A549 (cell line): ENCODE results near the gene TMEM54. TPM values are rescaled to one million over a fixed set of nuclear protein-coding genes. Genes with fewer than 3 reads are reported as not detected.

Source experiments
- ATAC-seq, 2 experiments: fragments of 200-7000 bp in 1 of 2; fragments of >200 bp in 1 of 2; cut with Nextera tagmentation in 1 of 2; cut with Tn5 transposase in 1 of 2; 3 replicates each; pipeline versions ENCODE4 v1.8.0 to v1.9.1; 2018 to 2020; ENCODE audit warnings: mild to moderate bottlenecking in 1 of 2, moderate library complexity in 1 of 2
- CTCF ChIA-PET: fragments of 300-600 bp; sonication (Branson Sonifier 250); formaldehyde crosslinking; extraction: SDS; loops from one replicate; lab custom pipeline; 2021; ENCODE audit warnings: antibody characterized with exemption, inconsistent platforms; lab: Yijun Ruan, JAX
- POLR2A ChIA-PET: fragments of 350-600 bp; formaldehyde crosslinking; extraction: SDS; loops from one replicate; lab custom pipeline; 2021; ENCODE audit warnings: antibody characterized with exemption, inconsistent platforms; lab: Yijun Ruan, JAX
- DNase-seq, 2 experiments: peaks; one replicate each; pipeline versions ENCODE4 v3.0.0 to v3.0.0-alpha.2; 2011 to 2016; ENCODE audit warnings: low read depth in 1 of 2, low spot score in 1 of 2
- FAIRE-seq: peaks from 2 replicates; lab custom pipeline; 2011; peaks lifted over from hg19 to GRCh38; lab: Jason Lieb, UNC
- H3K27ac ChIP-seq, 2 experiments: fragments of >200 bp; sonication (Bioruptor Twin); formaldehyde crosslinking; 3 replicates each; pipeline ENCODE4 v1.5.1; 2016 to 2017
- H3K4me1 ChIP-seq: fragments of >200 bp; sonication (Bioruptor Twin); formaldehyde crosslinking; 3 replicates; pipeline ENCODE4 v1.6.1; 2016
- H3K4me2 ChIP-seq: fragments of >200 bp; sonication (Bioruptor Twin); formaldehyde crosslinking; 3 replicates; pipeline ENCODE4 v1.6.1; 2016
- H3K4me3 ChIP-seq: fragments of >200 bp; sonication (Bioruptor Twin); formaldehyde crosslinking; 3 replicates; pipeline ENCODE4 v1.5.1; 2016
- H3K9me3 ChIP-seq: fragments of >200 bp; sonication (Bioruptor Twin); formaldehyde crosslinking; 3 replicates; pipeline ENCODE4 v1.6.1; 2016
- BHLHE40 ChIP-seq: IDR thresholded peaks from 2 replicates; pipeline ENCODE4 v1.6.1; 2012; ENCODE audit warnings: low read depth, low read length, inconsistent platforms
- CEBPB ChIP-seq, 2 experiments: fragments of >200 bp in 1 of 2; sonication (Bioruptor Twin) in 1 of 2; formaldehyde crosslinking in 1 of 2; IDR thresholded peaks; 2 replicates each; pipeline ENCODE4 v1.6.1; 2012 to 2016
- CHD2 ChIP-seq: fragments of 150-350 bp; IDR thresholded peaks from 2 replicates; pipeline ENCODE4 v1.6.1; 2014; ENCODE audit warnings: low read length; ENCODE audit not compliant: partially characterized antibody
- CTCF ChIP-seq: fragments of >200 bp; sonication (Bioruptor Twin); formaldehyde crosslinking; IDR thresholded peaks from 3 replicates; pipeline ENCODE4 v1.5.1; 2016
- E2F6 ChIP-seq: IDR thresholded peaks from 2 replicates; pipeline ENCODE4 v1.6.1; 2012; ENCODE audit warnings: low read depth, borderline replicate concordance
- EHF ChIP-seq: fragments of 250-450 bp; sonication (Bioruptor Pico); IDR thresholded peaks from 2 replicates; pipeline ENCODE4 v1.5.0; 2020; ENCODE audit warnings: mild to moderate bottlenecking
- EHMT2 ChIP-seq: fragments of 200-600 bp; sonication (generic); IDR thresholded peaks from 2 replicates; pipeline ENCODE4 v1.6.1; 2016; ENCODE audit warnings: antibody characterized with exemption, low read depth, mild to moderate bottlenecking, moderate library complexity
- ELK1 ChIP-seq: fragments of 150-350 bp; IDR thresholded peaks from 2 replicates; pipeline ENCODE4 v1.6.1; 2014; ENCODE audit warnings: low read depth, mild to moderate bottlenecking, low read length
- EP300 ChIP-seq, 2 experiments: fragments of >200 bp; sonication (Bioruptor Twin); formaldehyde crosslinking; IDR thresholded peaks; 2 replicates in 1 of 2; 3 replicates in 1 of 2; pipeline ENCODE4 v1.6.1; 2016 to 2017
- FOSL2 ChIP-seq, 2 experiments: fragments of 450-650 bp in 1 of 2; fragments of >200 bp in 1 of 2; sonication (Bioruptor Twin) in 1 of 2; formaldehyde crosslinking; IDR thresholded peaks; 2 replicates each; pipeline versions ENCODE4 v1.5.0 to v1.6.1; 2016 to 2020; ENCODE audit warnings: mild to moderate bottlenecking in 1 of 2, moderate library complexity in 1 of 2
- FOXS1 ChIP-seq: fragments of 250-450 bp; sonication (Bioruptor Pico); IDR thresholded peaks from 2 replicates; pipeline ENCODE4 v1.5.0; 2020; ENCODE audit warnings: mild to moderate bottlenecking, moderate library complexity
- GATA3 ChIP-seq: IDR thresholded peaks from 2 replicates; pipeline ENCODE4 v1.6.1; 2012; ENCODE audit warnings: borderline replicate concordance
- HDAC2 ChIP-seq: fragments of 200-600 bp; sonication (generic); IDR thresholded peaks from 2 replicates; pipeline ENCODE4 v1.6.1; 2016
- HOXA7 ChIP-seq: fragments of 250-450 bp; sonication (Bioruptor Pico); IDR thresholded peaks from 2 replicates; pipeline ENCODE4 v1.5.0; 2020; ENCODE audit warnings: mild to moderate bottlenecking, moderate library complexity
- HOXB13 ChIP-seq: fragments of 250-450 bp; sonication (Bioruptor Pico); IDR thresholded peaks from 2 replicates; pipeline ENCODE4 v1.5.0; 2020; ENCODE audit warnings: low read depth, mild to moderate bottlenecking, moderate library complexity
- JUNB ChIP-seq: fragments of >200 bp; sonication (Bioruptor Twin); formaldehyde crosslinking; IDR thresholded peaks from 2 replicates; pipeline ENCODE4 v1.6.1; 2016
- KDM1A ChIP-seq: fragments of 200-600 bp; sonication (generic); IDR thresholded peaks from 2 replicates; pipeline ENCODE4 v1.6.1; 2016; ENCODE audit warnings: low read depth, mild to moderate bottlenecking
- MAX ChIP-seq: IDR thresholded peaks from 2 replicates; pipeline ENCODE4 v1.6.1; 2012
- NFE2L2 ChIP-seq: fragments of 150-350 bp; conservative IDR thresholded peaks from 2 replicates; pipeline ENCODE4 v1.6.1; 2014; ENCODE audit warnings: low read length
- PBX3 ChIP-seq: IDR thresholded peaks from 2 replicates; pipeline ENCODE4 v1.6.1; 2012
- PHF8 ChIP-seq: fragments of 200-600 bp; sonication (generic); IDR thresholded peaks from 2 replicates; pipeline ENCODE4 v1.6.1; 2016; ENCODE audit warnings: low read depth, mild to moderate bottlenecking, antibody characterized with exemption, moderate library complexity, borderline replicate concordance
- POLR2A ChIP-seq: IDR thresholded peaks from 2 replicates; pipeline ENCODE4 v1.6.1; 2012; ENCODE audit warnings: mild to moderate bottlenecking, low read length
- POLR2AphosphoS2 ChIP-seq: conservative IDR thresholded peaks from 2 replicates; pipeline ENCODE4 v1.6.1; 2012; ENCODE audit warnings: low read length, improper control_type of control experiment, inconsistent platforms
- RAD21 ChIP-seq, 2 experiments: fragments of >200 bp in 1 of 2; sonication (Bioruptor Twin) in 1 of 2; formaldehyde crosslinking in 1 of 2; IDR thresholded peaks in 1 of 2; conservative IDR thresholded peaks in 1 of 2; 2 replicates in 1 of 2; 3 replicates in 1 of 2; pipeline ENCODE4 v1.6.1; 2012 to 2018; ENCODE audit warnings: inconsistent platforms in 1 of 2
- RCOR1 ChIP-seq: fragments of 150-350 bp; IDR thresholded peaks from 2 replicates; pipeline ENCODE4 v1.6.1; 2014; ENCODE audit warnings: antibody characterized with exemption, low read length, low read depth
- RFX5 ChIP-seq: fragments of 450-650 bp; IDR thresholded peaks from 2 replicates; pipeline ENCODE4 v1.7.1; 2014; ENCODE audit warnings: antibody characterized with exemption, mild to moderate bottlenecking, moderate library complexity
- SREBF2 ChIP-seq: fragments of 450-650 bp; IDR thresholded peaks from 2 replicates; pipeline ENCODE4 v1.6.1; 2014; ENCODE audit warnings: mild to moderate bottlenecking, moderate library complexity
- USF2 ChIP-seq: fragments of 450-650 bp; IDR thresholded peaks from 2 replicates; pipeline ENCODE4 v1.6.1; 2014; ENCODE audit warnings: antibody characterized with exemption
- ZFP36 ChIP-seq: fragments of 450-650 bp; IDR thresholded peaks from 2 replicates; pipeline ENCODE4 v1.6.1; 2014; ENCODE audit warnings: borderline replicate concordance; ENCODE audit not compliant: partially characterized antibody
- ZSCAN20 ChIP-seq: fragments of 250-450 bp; sonication (Bioruptor Pico); IDR thresholded peaks from 2 replicates; pipeline ENCODE4 v1.8.0; 2022; ENCODE audit warnings: mild to moderate bottlenecking, moderate library complexity
- WGBS: methylation state at CpG from one replicate; pipeline ENCODE4 v1.1.6; 2017; ENCODE audit errors: missing lambda C conversion rate; 5-methylcytosine and 5-hydroxymethylcytosine counted together
- polyA plus RNA-seq, 4 experiments: library from polyadenylated mRNA; depleted of rRNA in 3 of 4; stranded (reverse); fragments of >200 nt; fragmentation: RNase III in 1 of 4; extraction: RNeasy Plus Mini Kit Qiagen cat#74134 plus additional on column Dnase treatment in 1 of 4; gene quantifications; 2 replicates in 3 of 4; 3 replicates in 1 of 4; pipeline ENCODE4 v1.2.3, GENCODE V29; 2011 to 2017

TMEM54 gene
- polyA plus RNA-seq, 2 of the 4 experiments (the other 2 are of a cell fraction), result 22.1 to 29.7 TPM

DNA sequence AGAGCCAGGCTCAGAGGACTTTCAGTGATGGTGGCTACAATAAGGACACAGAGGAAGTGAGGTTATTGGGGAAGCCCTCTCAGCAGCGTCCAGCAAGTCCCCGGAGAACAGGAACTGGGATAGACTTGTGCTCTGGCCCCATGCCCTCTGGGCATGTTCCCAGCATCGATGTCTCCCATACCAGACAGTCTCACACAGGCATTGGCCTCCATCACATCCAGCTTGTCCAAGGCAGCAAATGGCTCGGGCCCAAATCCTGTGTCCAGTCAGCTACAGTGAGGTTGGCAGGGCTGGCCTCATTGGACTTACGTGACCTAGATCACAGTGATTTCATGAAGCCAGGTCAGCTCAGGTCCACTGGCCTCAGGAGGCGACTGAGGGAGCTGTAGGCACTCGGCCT is 19.6 kb upstream of the TMEM54 start:
- FAIRE-seq (no peak), DNase-seq (no peak), ATAC-seq (no peak)
- no peaks in the 10 kb centered on the region for H3K9me3 ChIP-seq
- no peak for TF ChIP-seq E2F6
- TF ChIP-seq MAX, result no peak
- no peak for TF ChIP-seq USF2
- no peak for TF ChIP-seq FOSL2 (IDR thresholded peaks at IDR 0.05)
- TF ChIP-seq FOSL2 (CRISPR knock-in tag; IDR thresholded peaks at IDR 0.05), result no peak
- no peak for TF ChIP-seq EHF (CRISPR knock-in tag)
- no peak for TF ChIP-seq PHF8
- TF ChIP-seq NFE2L2, result no peak
- no peak for TF ChIP-seq BHLHE40
- TF ChIP-seq RCOR1, result no peak
- TF ChIP-seq CEBPB (IDR thresholded peaks at IDR 0.05), result no peak
- no peak for TF ChIP-seq KDM1A
- TF ChIP-seq GATA3, result no peak
- TF ChIP-seq SREBF2, result no peak
- TF ChIP-seq PBX3, result no peak
- TF ChIP-seq ELK1, result no peak
- no peak for TF ChIP-seq RAD21 (conservative IDR thresholded peaks at IDR 0.05 in 1 of 2, IDR thresholded peaks at IDR 0.05 in 1 of 2)
- TF ChIP-seq RFX5, result no peak
- TF ChIP-seq HDAC2, result no peak
- TF ChIP-seq ZFP36, result no peak
- TF ChIP-seq EHMT2, result no peak
- H3K27ac ChIP-seq, result no peak overlapping the region
- no peak overlapping the region for H3K4me2 ChIP-seq
- POLR2A ChIA-PET, result no interaction called here
- CTCF ChIA-PET, result interaction anchor here (1.2 to 4.9 kb wide), 2 partner anchors 13 to 49 kb away, joined by 4 to 30 read pairs; no protein-coding TSS in a partner anchor
- H3K4me3 ChIP-seq, result no peak overlapping the region
- 93% methylated on average over 6 of the region's 7 CpGs for WGBS
- no peaks in the 10 kb centered on the region for H3K4me1 ChIP-seq

DNA sequence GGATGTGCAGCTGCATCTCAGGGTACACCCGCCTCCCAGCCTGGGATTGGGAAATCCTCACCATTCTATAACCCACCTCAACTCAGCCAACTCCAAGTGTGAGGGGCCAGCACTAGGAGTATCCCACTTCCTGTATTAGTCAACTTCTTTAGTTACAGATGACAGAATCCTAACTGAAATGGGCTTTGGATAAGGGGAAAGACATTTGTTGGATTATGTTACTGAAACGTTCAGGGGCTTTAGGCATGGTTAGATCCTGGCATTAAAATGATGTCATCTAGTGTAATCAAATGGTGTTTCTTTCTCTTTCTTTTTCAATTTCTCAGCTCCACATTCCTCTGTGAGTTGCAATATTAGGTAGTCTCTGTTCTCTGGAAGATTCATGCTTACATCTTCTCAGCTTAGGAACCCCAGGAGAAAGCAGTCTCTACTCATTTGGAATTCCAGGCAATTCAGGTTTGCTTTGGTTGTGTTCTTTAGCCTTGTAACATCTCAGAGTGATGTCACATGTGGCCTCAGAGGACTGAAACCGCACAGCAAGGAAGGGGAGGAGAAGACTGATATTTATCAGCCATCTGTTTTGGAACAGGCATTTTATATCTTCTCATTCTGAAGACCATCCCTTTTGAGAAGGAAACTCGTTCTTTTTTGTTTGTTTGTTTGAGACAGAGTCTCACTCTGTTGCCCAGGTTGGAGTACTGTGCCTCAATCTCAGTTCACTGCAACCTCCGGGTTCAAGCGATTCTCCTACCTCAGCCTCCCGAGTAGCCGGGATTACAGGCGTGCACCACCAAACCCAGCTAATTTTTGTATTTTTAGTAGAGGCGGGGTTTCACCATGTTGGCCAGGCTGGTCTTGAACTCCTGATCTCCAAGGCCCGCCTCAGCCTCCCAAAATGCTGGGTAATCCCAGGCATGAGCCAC is 18.9 kb upstream of the TMEM54 start:
- FAIRE-seq (no peak), DNase-seq (no peak), ATAC-seq (no peak)
- TF ChIP-seq HOXA7 (CRISPR knock-in tag), result no peak
- TF ChIP-seq JUNB, result no peak
- no peak for TF ChIP-seq CTCF
- TF ChIP-seq EP300 (IDR thresholded peaks at IDR 0.05), result no peak
- no peak for TF ChIP-seq USF2
- TF ChIP-seq CHD2, result no peak
- TF ChIP-seq POLR2AphosphoS2, result no peak
- no peak for TF ChIP-seq FOSL2 (IDR thresholded peaks at IDR 0.05)
- TF ChIP-seq FOSL2 (CRISPR knock-in tag; IDR thresholded peaks at IDR 0.05), result no peak
- no peak for TF ChIP-seq ZSCAN20
- no peak for TF ChIP-seq HOXB13 (CRISPR knock-in tag)
- TF ChIP-seq FOXS1 (CRISPR knock-in tag), result no peak
- no peak for TF ChIP-seq PHF8
- TF ChIP-seq POLR2A, result no peak
- no peak for TF ChIP-seq ZFP36
- TF ChIP-seq BHLHE40, result no peak
- no peak for TF ChIP-seq GATA3
- no peaks in the 10 kb centered on the region for H3K4me1 ChIP-seq
- POLR2A ChIA-PET, result no interaction called here
- no peak overlapping the region for H3K4me3 ChIP-seq
- H3K27ac ChIP-seq, result peak overlapping the region in 1 of 2 experiments; percentile 18; a peak in 1 of 6 replicates
- CTCF ChIA-PET, result interaction anchor here (0.9 to 4.9 kb wide), 3 partner anchors 13 to 87 kb away, joined by 3 to 30 read pairs (median 4); no protein-coding TSS in a partner anchor
- WGBS, result 76% methylated on average over 11 of the region's 11 CpGs
- H3K9me3 ChIP-seq, result no peaks in the 10 kb centered on the region
- H3K4me2 ChIP-seq, result no peak overlapping the region
